SK-N-SH (cell line): ENCODE results near the gene C11orf52. TPM values are rescaled to one million over a fixed set of nuclear protein-coding genes. Genes with fewer than 3 reads are reported as not detected.

Experiments used
- CTCF ChIA-PET: fragments of 300-600, 350-600 bp; formaldehyde crosslinking; extraction: SDS; loops from one replicate; lab custom pipeline; 2021; lab: Yijun Ruan, JAX
- POLR2A ChIA-PET: fragments of 350-600 bp; sonication (Branson Sonifier 250); formaldehyde crosslinking; extraction: SDS; loops from one replicate; lab custom pipeline; 2020; ENCODE audit warnings: antibody characterized with exemption, inconsistent platforms; lab: Yijun Ruan, JAX
- DNase-seq: peaks from one replicate; pipeline ENCODE4 v3.0.0; 2012
- H2AFZ ChIP-seq: fragments of 200-600 bp; sonication (generic); 2 replicates; pipeline ENCODE4 v1.8.1; 2016; ENCODE audit warnings: antibody characterized with exemption, mild to moderate bottlenecking, low read depth
- H3F3A ChIP-seq: fragments of 200-600 bp; sonication (generic); replicated peaks from 2 replicates; pipeline ENCODE3; 2016; ENCODE audit warnings: antibody characterized with exemption, mild to moderate bottlenecking; ENCODE audit not compliant: insufficient read depth
- H3K27ac ChIP-seq, 2 experiments: fragments of 200-500 bp in 1 of 2; fragments of 200-600 bp in 1 of 2; sonication (Bioruptor generic) in 1 of 2; sonication (generic), shearing (Covaris generic) in 1 of 2; 2 replicates each; pipeline versions ENCODE4 v1.5.1 to v1.6.1; 2014 to 2016; ENCODE audit warnings: low read depth in 2 of 2, inconsistent platforms in 1 of 2, low read length in 1 of 2, mild to moderate bottlenecking in 1 of 2, mixed read lengths in 1 of 2
- H3K27me3 ChIP-seq: fragments of 200-600 bp; sonication (generic), shearing (Covaris generic); 2 replicates; pipeline ENCODE4 v1.6.1; 2016; ENCODE audit warnings: mixed run types; ENCODE audit not compliant: insufficient read depth
- H3K36me3 ChIP-seq, 2 experiments: fragments of 200-500 bp in 1 of 2; fragments of 200-600 bp in 1 of 2; sonication (Bioruptor generic) in 1 of 2; sonication (generic) in 1 of 2; replicated peaks in 1 of 2; 2 replicates each; pipeline versions ENCODE3 to v1.5.1; 2014 to 2016; ENCODE audit warnings: low read length in 1 of 2, mild to moderate bottlenecking in 1 of 2; ENCODE audit not compliant: insufficient read depth in 2 of 2, control insufficient read depth in 1 of 2
- H3K4me1 ChIP-seq, 2 experiments: fragments of 200-500 bp in 1 of 2; fragments of 200-600 bp in 1 of 2; sonication (Bioruptor generic) in 1 of 2; sonication (generic), shearing (Covaris generic) in 1 of 2; 2 replicates each; pipeline versions ENCODE4 v1.5.1 to v1.6.1; 2014 to 2016; ENCODE audit warnings: low read depth in 1 of 2, low read length in 1 of 2, mixed run types in 1 of 2; ENCODE audit not compliant: insufficient read depth in 2 of 2, control insufficient read depth in 1 of 2
- H3K4me2 ChIP-seq: fragments of 200-600 bp; sonication (generic), shearing (Covaris generic); 2 replicates; pipeline ENCODE4 v1.6.1; 2017; ENCODE audit warnings: mixed run types
- H3K4me3 ChIP-seq, 2 experiments: fragments of 200-500 bp in 1 of 2; fragments of 200-600 bp in 1 of 2; sonication (Bioruptor generic) in 1 of 2; sonication (generic), shearing (Covaris generic) in 1 of 2; 2 replicates each; pipeline versions ENCODE4 v1.5.1 to v1.8.1; 2014 to 2016; ENCODE audit warnings: low read depth in 2 of 2, inconsistent platforms in 1 of 2, low read length in 1 of 2, mild to moderate bottlenecking in 1 of 2, mixed read lengths in 1 of 2, moderate library complexity in 1 of 2
- H3K79me2 ChIP-seq: fragments of 200-600 bp; sonication (generic); 2 replicates; pipeline ENCODE4 v1.8.1; 2017; ENCODE audit warnings: mild to moderate bottlenecking; ENCODE audit not compliant: insufficient read depth
- H3K9ac ChIP-seq: fragments of 200-600 bp; sonication (generic); 2 replicates; pipeline ENCODE4 v1.6.1; 2017; ENCODE audit warnings: mixed run types
- H3K9me2 ChIP-seq: fragments of 200-600 bp; sonication (generic); 2 replicates; pipeline ENCODE4 v1.6.1; 2017; ENCODE audit warnings: mixed run types
- H3K9me3 ChIP-seq: fragments of 200-600 bp; sonication (generic); 2 replicates; pipeline ENCODE4 v1.6.1; 2017; ENCODE audit warnings: mixed run types, mild to moderate bottlenecking, moderate library complexity
- H4K20me1 ChIP-seq: fragments of 200-600 bp; sonication (generic); 2 replicates; pipeline ENCODE4 v1.6.1; 2017; ENCODE audit warnings: mild to moderate bottlenecking, mixed run types; ENCODE audit not compliant: insufficient read depth
- ELF1 ChIP-seq: IDR thresholded peaks from 2 replicates; pipeline ENCODE4 v1.4.0; 2012
- EP300 ChIP-seq, 2 experiments: IDR thresholded peaks; 2 replicates each; pipeline versions ENCODE4 v1.4.0 to v1.6.1; 2012; ENCODE audit warnings: borderline replicate concordance in 1 of 2, low read depth in 1 of 2, low read length in 1 of 2
- FOSL2 ChIP-seq: IDR thresholded peaks from 2 replicates; pipeline ENCODE4 v1.4.0; 2012; ENCODE audit warnings: low read depth, mild to moderate bottlenecking, moderate library complexity, borderline replicate concordance
- GATA2 ChIP-seq: sonication (generic); formaldehyde crosslinking; IDR thresholded peaks from 2 replicates; pipeline ENCODE4 v1.5.0; 2020; ENCODE audit warnings: mild to moderate bottlenecking, missing genetic modification reagents
- NRF1 ChIP-seq: IDR thresholded peaks from 2 replicates; pipeline ENCODE4 v1.6.1; 2012; ENCODE audit warnings: low read depth, mild to moderate bottlenecking, low read length
- PBX3 ChIP-seq: IDR thresholded peaks from 2 replicates; pipeline ENCODE4; 2012
- RAD21 ChIP-seq: IDR thresholded peaks from 2 replicates; pipeline ENCODE4 v1.6.1; 2012; ENCODE audit warnings: mild to moderate bottlenecking, low read length
- REST ChIP-seq: IDR thresholded peaks from 2 replicates; pipeline ENCODE4 v1.6.1; 2012; ENCODE audit warnings: mild to moderate bottlenecking, low read depth, low read length, moderate library complexity
- RFX5 ChIP-seq: IDR thresholded peaks from 2 replicates; pipeline ENCODE4 v1.6.1; 2012; ENCODE audit warnings: mild to moderate bottlenecking, improper control_type of control experiment, low read length
- RXRA ChIP-seq: IDR thresholded peaks from 2 replicates; pipeline ENCODE4 v1.4.0; 2012; ENCODE audit warnings: low read depth, mild to moderate bottlenecking, borderline replicate concordance
- SIN3A ChIP-seq: IDR thresholded peaks from 2 replicates; pipeline ENCODE4 v1.6.1; 2012; ENCODE audit warnings: low read depth, mild to moderate bottlenecking, low read length, moderate library complexity, borderline replicate concordance
- SMC3 ChIP-seq: IDR thresholded peaks from 2 replicates; pipeline ENCODE4 v1.6.1; 2012; ENCODE audit warnings: low read depth, low read length, improper control_type of control experiment
- TAF1 ChIP-seq: IDR thresholded peaks from 2 replicates; pipeline ENCODE4 v1.6.1; 2012; ENCODE audit warnings: low read depth, mild to moderate bottlenecking, low read length, moderate library complexity, borderline replicate concordance
- USF1 ChIP-seq: IDR thresholded peaks from 2 replicates; pipeline ENCODE4 v1.4.0; 2012; ENCODE audit warnings: low read depth, borderline replicate concordance
- YY1 ChIP-seq: IDR thresholded peaks from 2 replicates; pipeline ENCODE4 v1.4.0; 2012; ENCODE audit warnings: low read depth, mild to moderate bottlenecking
- WGBS: methylation state at CpG from one replicate; pipeline ENCODE4 v1.1.6; 2017; ENCODE audit warnings: low lambda C conversion rate; 5-methylcytosine and 5-hydroxymethylcytosine counted together
- polyA plus RNA-seq, 3 experiments: library from polyadenylated mRNA; depleted of rRNA; stranded (reverse); fragments of >200 nt; gene quantifications; 2 replicates each; pipeline ENCODE4 v1.2.3, GENCODE V29; 2012

The C11orf52 gene
- polyA plus RNA-seq, 1 of the 3 experiments (the other 2 are of a cell fraction): not detected

- POLR2A ChIA-PET: no interaction called here
Observed at GRCh38 chr11:111967649-111968048, 48.9 kb downstream of the C11orf52 start.

GRCh38 chr11:111969344-111969743, 50.6 kb downstream of the C11orf52 start:
- Histone ChIP-seq H3K79me2 (no peaks in the 10 kb centered on the region), H3K4me3 (no peak overlapping the region), H3K27me3 (no peaks in the 10 kb centered on the region), H3K9ac (no peak overlapping the region), H3K27ac (no peak overlapping the region), H3F3A (no peaks in the 10 kb centered on the region), H2AFZ (no peak overlapping the region), H3K9me3 (no peaks in the 10 kb centered on the region), H3K4me1 (no peaks in the 10 kb centered on the region; a peak in 1 of 4 replicates), H3K4me2 (no peak overlapping the region), H3K9me2 (no peaks in the 10 kb centered on the region), H3K36me3 (peaks cover 16 to 31% of the 10 kb centered on the region in 2 experiments), H4K20me1 (no peaks in the 10 kb centered on the region)
- DNase-seq: no peak
- WGBS: 93% methylated on average over 3 of the region's 3 CpGs
- CTCF ChIA-PET: no interaction called here
- POLR2A ChIA-PET: no interaction called here
- no peak for TF ChIP-seq YY1

More at GRCh38 chr11:111967649-111968048, 48.9 kb downstream of the C11orf52 start:
- Histone ChIP-seq H3K4me1 (no peaks in the 10 kb centered on the region; a peak in 1 of 4 replicates), H3K36me3 (peaks cover 16 to 25% of the 10 kb centered on the region in 2 experiments), H3K27me3 (no peaks in the 10 kb centered on the region), H2AFZ (no peak overlapping the region), H3K79me2 (no peaks in the 10 kb centered on the region), H3K4me3 (no peak overlapping the region), H3K9ac (no peak overlapping the region), H4K20me1 (no peaks in the 10 kb centered on the region), H3K9me3 (no peaks in the 10 kb centered on the region), H3K4me2 (no peak overlapping the region), H3F3A (no peaks in the 10 kb centered on the region), H3K9me2 (no peaks in the 10 kb centered on the region), H3K27ac (no peak overlapping the region)
- DNase-seq: no peak
- no peak for TF ChIP-seq FOSL2
- no peak for TF ChIP-seq NRF1
- no peak for TF ChIP-seq USF1
- no peak for TF ChIP-seq RFX5
- no peak for TF ChIP-seq YY1
- no peak for TF ChIP-seq PBX3
- TF ChIP-seq GATA2 (CRISPR knock-in tag): no peak
- CTCF ChIA-PET: no interaction called here
- WGBS: 96% methylated on average over 6 of the region's 6 CpGs

GRCh38 chr11:111974446-111974845, 55.7 kb downstream of the C11orf52 start:
- POLR2A ChIA-PET: no interaction called here
- CTCF ChIA-PET: interaction anchor here (0.7 to 14.8 kb wide), 3 partner anchors 10 to 41 kb away, joined by 3 to 272 read pairs (median 4); partner anchors contain the start of gene DIXDC1
- 83% methylated on average over 2 of the region's 2 CpGs for WGBS

More at GRCh38 chr11:111974446-111974845, 55.7 kb downstream of the C11orf52 start:
- Histone ChIP-seq H3K9me3 (no peaks in the 10 kb centered on the region), H3K4me1 (peaks cover 13 to 14% of the 10 kb centered on the region in 2 experiments; a peak in 3 of 4 replicates), H3K79me2 (peaks cover under 1% of the 10 kb centered on the region; the same call in 1 of the 2 replicates), H3K9ac (no peak overlapping the region), H3K9me2 (no peaks in the 10 kb centered on the region), H2AFZ (no peak overlapping the region), H3K27me3 (no peaks in the 10 kb centered on the region), H4K20me1 (no peaks in the 10 kb centered on the region), H3F3A (peaks cover 14% of the 10 kb centered on the region), H3K27ac (no peak overlapping the region), H3K4me3 (no peak overlapping the region), H3K36me3 (peaks cover 4 to 9% of the 10 kb centered on the region in 2 experiments), H3K4me2 (no peak overlapping the region)
- DNase-seq: no peak
- TF ChIP-seq RXRA: no peak
- TF ChIP-seq TAF1: no peak
- TF ChIP-seq SIN3A: no peak
- TF ChIP-seq GATA2 (CRISPR knock-in tag): no peak
- no peak for TF ChIP-seq REST
- TF ChIP-seq RFX5: no peak
- TF ChIP-seq RAD21: no peak
- no peak for TF ChIP-seq EP300 (IDR thresholded peaks at IDR 0.05; ENCODE audit: borderline replicate concordance in 1 of 2, low read depth in 1 of 2, low read length in 1 of 2)
- no peak for TF ChIP-seq ELF1
- TF ChIP-seq SMC3: no peak
